ENCODE measurements around the gene RAET1G. TPM values are rescaled to one million over a fixed set of nuclear protein-coding genes. Genes with fewer than 3 reads are reported as not detected.
"Not testable (repeated sequence)": the region's sequence is repeated elsewhere in the genome, so short reads cannot be mapped to it uniquely, and the experiment has no call there.

The RAET1G gene
- total RNA-seq, 1 experiment from 2014 or later = 1.2 TPM

GRCh38 chr6:149913540-149914240, 9.2 kb downstream of the RAET1G start:
- no peak for DNase-seq (ENCODE audit: low read depth)

- no peak for DNase-seq (ENCODE audit: low read depth)
These were observed 9.8 kb downstream of the RAET1G start for GRCh38 chr6:149913085-149913484.

GRCh38 chr6:149912680-149913079, 10.2 kb downstream of the RAET1G start:
- DNase-seq (ENCODE audit: low read depth) = not testable (repeated sequence)

GRCh38 chr6:149910721-149911151, 12.2 kb downstream of the RAET1G start:
- DNase-seq (ENCODE audit: low read depth) = no peak

GRCh38 chr6:149909701-149910470, 13.0 kb downstream of the RAET1G start:
- no peak for DNase-seq (ENCODE audit: low read depth)

- DNase-seq (ENCODE audit: low read depth) = not testable (repeated sequence)
These were observed 14.4 kb downstream of the RAET1G start for GRCh38 chr6:149908480-149908879.

- DNase-seq (ENCODE audit: low read depth) = no peak
These were observed 15.6 kb downstream of the RAET1G start for GRCh38 chr6:149907317-149907716.

- no peak for DNase-seq (ENCODE audit: low read depth)
These were observed 16.5 kb downstream of the RAET1G start for GRCh38 chr6:149906405-149906804.

- no peak for DNase-seq (ENCODE audit: low read depth)
These were observed 17.0 kb downstream of the RAET1G start for GRCh38 chr6:149905911-149906371.

GRCh38 chr6:149905371-149905910, 17.5 kb downstream of the RAET1G start:
- DNase-seq (ENCODE audit: low read depth) = no peak

- DNase-seq (ENCODE audit: low read depth) = no peak
These were observed 18.1 kb downstream of the RAET1G start for GRCh38 chr6:149904661-149905370.

- DNase-seq (ENCODE audit: low read depth) = no peak
These were observed 18.8 kb downstream of the RAET1G start for GRCh38 chr6:149903938-149904611.

GRCh38 chr6:149901444-149902140, 21.3 kb downstream of the RAET1G start:
- no peak for DNase-seq (ENCODE audit: low read depth)

GRCh38 chr6:149900620-149901443, 22.1 kb downstream of the RAET1G start:
- no peak for DNase-seq (ENCODE audit: low read depth)

GRCh38 chr6:149899926-149900619, 22.8 kb downstream of the RAET1G start:
- DNase-seq (ENCODE audit: low read depth) = no peak

GRCh38 chr6:149899486-149899885, 23.4 kb downstream of the RAET1G start:
- DNase-seq (ENCODE audit: low read depth) = no peak

GRCh38 chr6:149898966-149899365, 24.0 kb downstream of the RAET1G start:
- DNase-seq (ENCODE audit: low read depth) = no peak

GRCh38 chr6:149897855-149898744, 24.8 kb downstream of the RAET1G start, which contains the start of gene RAET1E:
RAET1E (minus strand) TSS chr6:149898113; CDS start chr6:149890901, 7,212 bp downstream.
- DNase-seq (ENCODE audit: low read depth) = no peak

All from LHCN-M2 (cell line).